H1 (cell line): ENCODE data around the gene DHX34. TPM values are rescaled to one million over a fixed set of nuclear protein-coding genes. Genes with fewer than 3 reads are reported as not detected.

ENCODE experiments used
- CTCF ChIA-PET: fragments of 300-600 bp; sonication (Branson Sonifier 250); formaldehyde crosslinking; loops from one replicate; lab custom pipeline; 2021; ENCODE audit not compliant: partially characterized antibody; lab: Charles Lee
- POLR2A ChIA-PET: fragments of 300-600 bp; sonication (Branson Sonifier 250); formaldehyde crosslinking; loops from one replicate; lab custom pipeline; 2021; ENCODE audit warnings: inconsistent platforms; ENCODE audit not compliant: partially characterized antibody; lab: Charles Lee
- DNase-seq, 2 experiments: peaks; one replicate each; pipeline versions ENCODE4 v3.0.0 to v3.0.0-alpha.2; 2010 to 2022; ENCODE audit warnings: low spot score in 2 of 2, low read depth in 1 of 2, mixed read lengths in 1 of 2
- FAIRE-seq: peaks from 2 replicates; lab custom pipeline; 2011; peaks lifted over from hg19 to GRCh38; lab: Jason Lieb, UNC
- H2AFZ ChIP-seq: 2 replicates; pipeline ENCODE4 v1.8.1; 2012; ENCODE audit warnings: low read length, inconsistent platforms
- H2AK5ac ChIP-seq: 2 replicates; pipeline ENCODE4 v1.6.1; 2013; ENCODE audit warnings: low read depth, low read length
- H2BK120ac ChIP-seq: replicated peaks from 2 replicates; pipeline ENCODE3; 2013; ENCODE audit warnings: low read depth, low read length, inconsistent platforms
- H2BK12ac ChIP-seq: 2 replicates; pipeline ENCODE4 v1.6.1; 2013; ENCODE audit warnings: low read depth, low read length
- H2BK15ac ChIP-seq: 2 replicates; pipeline ENCODE4 v1.6.1; 2013; ENCODE audit warnings: low read length
- H2BK20ac ChIP-seq: 2 replicates; pipeline ENCODE4 v1.6.1; 2013; ENCODE audit warnings: low read length
- H2BK5ac ChIP-seq: 2 replicates; pipeline ENCODE4 v1.6.1; 2013; ENCODE audit warnings: low read depth, low read length
- H3K14ac ChIP-seq: 2 replicates; pipeline ENCODE4 v1.6.1; 2013; ENCODE audit warnings: inconsistent platforms; ENCODE audit not compliant: insufficient read length
- H3K18ac ChIP-seq: 2 replicates; pipeline ENCODE4 v1.6.1; 2013; ENCODE audit warnings: low read length; ENCODE audit errors: extremely low read depth
- H3K23ac ChIP-seq: 2 replicates; pipeline ENCODE4 v1.6.1; 2013; ENCODE audit warnings: inconsistent platforms; ENCODE audit not compliant: insufficient read length
- H3K23me2 ChIP-seq: 2 replicates; pipeline ENCODE4 v1.6.1; 2013; ENCODE audit warnings: low read depth, low read length
- H3K27ac ChIP-seq: 2 replicates; pipeline ENCODE4 v1.6.1; 2011; ENCODE audit warnings: low read depth, low read length, inconsistent platforms
- H3K27me3 ChIP-seq, 4 experiments: replicated peaks in 1 of 4; 1 replicate in 1 of 4; 2 replicates in 3 of 4; pipeline versions ENCODE4 v1.6.1 to v1.8.1; 2011 to 2013; ENCODE audit warnings: low read length in 3 of 4, mild to moderate bottlenecking in 3 of 4, inconsistent platforms in 2 of 4, mixed read lengths in 2 of 4, moderate library complexity in 1 of 4; ENCODE audit not compliant: control insufficient read depth in 3 of 4, insufficient read depth in 3 of 4; ENCODE audit errors: extremely low read depth in 1 of 4
- H3K36me3 ChIP-seq, 4 experiments: 2 replicates each; pipeline versions ENCODE4 v1.6.1 to v1.8.1; 2011 to 2013; ENCODE audit warnings: mild to moderate bottlenecking in 4 of 4, low read length in 3 of 4, moderate library complexity in 2 of 4, control low read depth in 1 of 4, inconsistent platforms in 1 of 4; ENCODE audit not compliant: insufficient read depth in 4 of 4, control insufficient read depth in 2 of 4
- H3K4ac ChIP-seq: replicated peaks from 2 replicates; pipeline ENCODE3; 2013; ENCODE audit warnings: low read length, low read depth, mixed read lengths, inconsistent platforms; ENCODE audit not compliant: insufficient read length
- H3K4me1 ChIP-seq, 4 experiments: replicated peaks in 1 of 4; 1 replicate in 1 of 4; 2 replicates in 3 of 4; pipeline versions ENCODE4 v1.6.1 to v1.8.1; 2011 to 2013; ENCODE audit warnings: low read length in 3 of 4, inconsistent platforms in 2 of 4, mixed read lengths in 1 of 4; ENCODE audit not compliant: insufficient read depth in 4 of 4, control insufficient read depth in 3 of 4
- H3K4me2 ChIP-seq, 2 experiments: 2 replicates each; pipeline versions ENCODE4 v1.6.1 to v1.8.1; 2011 to 2013; ENCODE audit warnings: low read depth in 2 of 2, low read length in 2 of 2, control low read depth in 1 of 2, inconsistent platforms in 1 of 2, mild to moderate bottlenecking in 1 of 2; ENCODE audit not compliant: insufficient read depth in 1 of 2
- H3K4me3 ChIP-seq, 4 experiments: fragments of 200-600, 300-600 bp in 1 of 4; sonication (generic), shearing (Covaris generic), sonication (Bioruptor Twin) in 1 of 4; 2 replicates each; pipeline versions ENCODE4 v1.5.1 to v1.8.1; 2011 to 2016; ENCODE audit warnings: low read length in 4 of 4, low read depth in 3 of 4, control low read depth in 2 of 4, inconsistent platforms in 2 of 4, mild to moderate bottlenecking in 2 of 4, mixed read lengths in 1 of 4, moderate library complexity in 1 of 4; ENCODE audit not compliant: insufficient read depth in 2 of 4; ENCODE audit errors: extremely low read depth in 1 of 4
- H3K56ac ChIP-seq: replicated peaks from 2 replicates; pipeline ENCODE3; 2013; ENCODE audit warnings: low read depth, mild to moderate bottlenecking, mixed read lengths, low read length, inconsistent platforms; ENCODE audit not compliant: insufficient read length
- H3K79me1 ChIP-seq: 2 replicates; pipeline ENCODE4 v1.6.1; 2013; ENCODE audit warnings: low read depth, low read length, control low read depth
- H3K79me2 ChIP-seq, 2 experiments: 2 replicates each; pipeline versions ENCODE4 v1.6.1 to v1.8.1; 2012 to 2013; ENCODE audit warnings: low read length in 2 of 2, mild to moderate bottlenecking in 2 of 2, inconsistent platforms in 1 of 2; ENCODE audit not compliant: insufficient read depth in 2 of 2, control insufficient read depth in 1 of 2
- H3K9ac ChIP-seq, 4 experiments: replicated peaks in 1 of 4; 1 replicate in 1 of 4; 2 replicates in 3 of 4; pipeline versions ENCODE4 v1.6.1 to v1.8.1; 2011 to 2013; ENCODE audit warnings: low read depth in 3 of 4, low read length in 3 of 4, control low read depth in 2 of 4, mild to moderate bottlenecking in 2 of 4, moderate library complexity in 2 of 4, inconsistent platforms in 1 of 4; ENCODE audit errors: extremely low read depth in 1 of 4
- H3K9me3 ChIP-seq, 2 experiments: 2 replicates each; pipeline versions ENCODE4 v1.6.1 to v1.8.1; 2012 to 2013; ENCODE audit warnings: mild to moderate bottlenecking in 2 of 2, moderate library complexity in 2 of 2, control low read depth in 1 of 2, inconsistent platforms in 1 of 2, low read depth in 1 of 2, low read length in 1 of 2, mixed read lengths in 1 of 2; ENCODE audit not compliant: insufficient read depth in 2 of 2
- H4K20me1 ChIP-seq, 2 experiments: replicated peaks in 1 of 2; 2 replicates each; pipeline versions ENCODE3 to v1.8.1; 2011 to 2013; ENCODE audit warnings: inconsistent platforms in 2 of 2, low read length in 2 of 2, mild to moderate bottlenecking in 1 of 2; ENCODE audit not compliant: insufficient read depth in 2 of 2, control insufficient read depth in 1 of 2
- H4K5ac ChIP-seq: 2 replicates; pipeline ENCODE4 v1.6.1; 2013; ENCODE audit warnings: low read length, low read depth, mixed read lengths, inconsistent platforms; ENCODE audit not compliant: insufficient read length
- H4K8ac ChIP-seq: 2 replicates; pipeline ENCODE4 v1.8.0; 2013; ENCODE audit warnings: mild to moderate bottlenecking, moderate library complexity, low read length, inconsistent platforms; ENCODE audit not compliant: insufficient read depth; ENCODE audit errors: extremely low read depth
- H4K91ac ChIP-seq: replicated peaks from 2 replicates; pipeline ENCODE3; 2013; ENCODE audit warnings: low read length, mixed read lengths, inconsistent platforms; ENCODE audit not compliant: insufficient read length
- BACH1 ChIP-seq: IDR thresholded peaks from 2 replicates; pipeline ENCODE4 v1.6.1; 2012; ENCODE audit warnings: low read length, improper control_type of control experiment
- CREB1 ChIP-seq: IDR thresholded peaks from 2 replicates; pipeline ENCODE4 v1.6.1; 2012; ENCODE audit warnings: inconsistent platforms
- HDAC2 ChIP-seq, 2 experiments: fragments of 300-600 bp in 1 of 2; sonication (generic) in 1 of 2; IDR thresholded peaks; 2 replicates each; pipeline ENCODE4 v1.6.1; 2011 to 2012; ENCODE audit warnings: low read depth in 2 of 2, low read length in 2 of 2, mild to moderate bottlenecking in 2 of 2, moderate library complexity in 2 of 2, borderline replicate concordance in 1 of 2, inconsistent platforms in 1 of 2
- KDM4A ChIP-seq: IDR thresholded peaks from one replicate; pipeline ENCODE4 v1.7.1; 2012; ENCODE audit warnings: low read depth, mild to moderate bottlenecking, moderate library complexity, low read length, inconsistent platforms; ENCODE audit not compliant: severe bottlenecking
- NANOG ChIP-seq: IDR thresholded peaks from 2 replicates; pipeline ENCODE4 v1.6.1; 2011; ENCODE audit warnings: low read length, low read depth, mild to moderate bottlenecking, inconsistent platforms; ENCODE audit not compliant: insufficient read depth, poor library complexity, severe bottlenecking
- SAP30 ChIP-seq: fragments of 300-600 bp; sonication (generic); IDR thresholded peaks from 2 replicates; pipeline ENCODE4 v1.7.1; 2012; ENCODE audit warnings: low read length, moderate library complexity, mild to moderate bottlenecking, inconsistent platforms; ENCODE audit not compliant: insufficient read depth, insufficient replicate concordance
- SP1 ChIP-seq: IDR thresholded peaks from 2 replicates; pipeline ENCODE4 v1.6.1; 2011; ENCODE audit warnings: low read depth, low read length
- SP4 ChIP-seq: IDR thresholded peaks from 2 replicates; pipeline ENCODE4 v1.6.1; 2012; ENCODE audit warnings: low read length, inconsistent platforms
- ZNF274 ChIP-seq: IDR thresholded peaks from 2 replicates; pipeline ENCODE4 v1.7.0; 2012; ENCODE audit warnings: low read length, borderline replicate concordance; ENCODE audit errors: extremely low read depth
- WGBS, 2 experiments: shearing (Covaris generic) in 1 of 2; methylation state at CpG; one replicate each; pipeline versions ENCODE4 v1.1.6 to v1.1.7; 2013 to 2015; ENCODE audit warnings: low lambda C conversion rate in 2 of 2, mixed read lengths in 2 of 2, inconsistent platforms in 1 of 2, low coverage in 1 of 2, missing lambda C conversion rate in 1 of 2; ENCODE audit not compliant: insufficient replicate concordance in 2 of 2, insufficient coverage in 1 of 2, insufficient read length in 1 of 2; ENCODE audit errors: extremely low coverage in 1 of 2, missing lambda C conversion rate in 1 of 2; 5-methylcytosine and 5-hydroxymethylcytosine counted together
- polyA plus RNA-seq, 7 experiments: library from polyadenylated mRNA; depleted of rRNA in 3 of 7; stranded (reverse) in 5 of 7; unstranded in 2 of 7; fragments of >200 nt in 5 of 7; fragments of 200-250 nt in 2 of 7; gene quantifications; 1 replicate in 5 of 7; 2 replicates in 1 of 7; 4 replicates in 1 of 7; pipeline versions ENCODE4 v1.2.1 to v1.2.3, GENCODE V29; 2011 to 2013; ENCODE audit warnings: missing spikeins in 2 of 7, mixed read lengths in 2 of 7
- total RNA-seq: library from RNA; stranded (reverse); fragmentation: NEBNext Ultra II Directional; extraction: Animal tissue kit (Norgen Biotek cat#: 25700); gene quantifications from 2 replicates; pipeline ENCODE4 v1.2.1, GENCODE V29; 2021
- TF ChIP-seq, protein P1 (sequence below): IDR thresholded peaks from 2 replicates; pipeline ENCODE4 v1.6.1; 2012; ENCODE audit warnings: inconsistent platforms

Gene DHX34
- total and polyA plus RNA-seq, 2 of the 8 experiments (the other 6 are each of a cell fraction or from before 2014, with no cell fraction given): 17.5 to 24.3 TPM

DNA sequence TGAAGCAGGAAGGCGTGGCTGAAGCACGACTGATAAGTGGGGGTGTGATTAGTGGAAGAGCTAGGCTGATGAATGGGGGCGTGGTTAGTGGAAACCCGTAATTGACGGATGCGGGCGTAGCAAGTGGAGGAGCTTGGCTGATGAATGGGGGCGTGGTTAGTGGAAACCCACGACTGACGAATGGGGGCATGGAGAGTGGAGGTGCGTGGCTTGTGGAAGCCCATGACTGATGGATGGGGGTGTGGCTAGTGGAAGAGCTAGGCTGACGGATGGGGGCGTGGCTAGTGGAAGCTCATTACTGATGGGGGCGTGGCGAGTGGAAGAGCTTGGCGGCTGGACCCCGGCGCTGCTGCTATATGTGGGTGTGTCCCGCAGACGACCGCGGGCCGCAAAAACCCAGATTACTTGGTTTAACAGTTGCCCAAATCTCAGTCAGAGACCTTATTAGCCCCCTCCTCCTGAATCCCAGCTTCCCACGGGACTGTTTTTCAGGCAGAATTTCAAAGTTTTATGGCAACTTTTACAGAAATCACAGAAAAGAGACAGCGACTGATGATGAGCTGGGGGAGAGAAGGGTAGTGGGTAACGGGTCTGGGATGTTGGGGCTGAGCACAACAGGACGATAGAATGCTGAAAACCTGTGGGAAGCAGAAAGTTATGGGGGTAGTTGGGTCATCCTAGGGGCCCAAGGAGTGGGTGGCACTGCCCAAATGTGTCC is 79.2 kb downstream of the DHX34 start:
- no peak overlapping the region for H3K14ac ChIP-seq
- H3K4ac ChIP-seq: no peak overlapping the region
- CTCF ChIA-PET: interaction anchor here (0.6 to 24.5 kb wide), 29 partner anchors 8 to 630 kb away, joined by 3 to 436 read pairs (median 5); partner anchors contain the start of genes EHD2 and MEIS3
- H3K23ac ChIP-seq: no peak overlapping the region
- no peaks in the 10 kb centered on the region for H3K79me2 ChIP-seq
- H4K91ac ChIP-seq: no peak overlapping the region
- H2BK20ac ChIP-seq: no peak overlapping the region
- H3K27ac ChIP-seq: no peak overlapping the region
- H3K36me3 ChIP-seq: no peaks in the 10 kb centered on the region
- H2AFZ ChIP-seq: no peak overlapping the region
- H2AK5ac ChIP-seq: no peak overlapping the region
- DNase-seq (peak; percentile 96 to 100), FAIRE-seq (peak; percentile 100)
- H3K23me2 ChIP-seq: peaks cover 25% of the 10 kb centered on the region
- WGBS, 2 experiments: 1% methylated on average over 27 of the region's 27 CpGs; no CpG with 5 or more reads in 1 of the 2 experiments
- POLR2A ChIA-PET: interaction anchor here (0.7 to 2.3 kb wide), 16 partner anchors 9 to 279 kb away, joined by 3 to 12 read pairs (median 4); partner anchors contain the start of genes DHX34, KPTN and MEIS3
- peak overlapping the region; percentile 97 for H3K4me2 ChIP-seq
- no peaks in the 10 kb centered on the region for H3K79me1 ChIP-seq
- peaks cover 0 to 23% (median 12%) of the 10 kb centered on the region in 4 experiments; a peak in 5 of 7 replicates for H3K4me1 ChIP-seq
- no peak overlapping the region for H3K56ac ChIP-seq
- no peak overlapping the region for H3K9ac ChIP-seq
- no peak overlapping the region for H3K18ac ChIP-seq
- H3K9me3 ChIP-seq: no peaks in the 10 kb centered on the region
- no peak overlapping the region for H4K8ac ChIP-seq
- peaks cover 5 to 33% (median 29%) of the 10 kb centered on the region in 4 experiments for H3K27me3 ChIP-seq
- no peak overlapping the region for H2BK12ac ChIP-seq
- H4K5ac ChIP-seq: no peak overlapping the region
- H2BK15ac ChIP-seq: no peak overlapping the region
- H3K4me3 ChIP-seq: peak overlapping the region; percentile 31 to 61 (median 42); a peak in 7 of 8 replicates
- no peaks in the 10 kb centered on the region for H4K20me1 ChIP-seq
- H2BK5ac ChIP-seq: no peak overlapping the region; the same call in 1 of the 2 replicates
- H2BK120ac ChIP-seq: no peak overlapping the region
- peak; percentile 5 for TF ChIP-seq KDM4A
- peak; percentile 86 to 98; a peak in 2 of 4 replicates for TF ChIP-seq HDAC2 (IDR thresholded peaks at IDR 0.05; ENCODE audit: borderline replicate concordance in 1 of 2, low read depth in 2 of 2, low read length in 2 of 2)
- TF ChIP-seq SAP30: peak; percentile 17
- TF ChIP-seq SP1: peak; percentile 81
- TF ChIP-seq, protein P1, sequence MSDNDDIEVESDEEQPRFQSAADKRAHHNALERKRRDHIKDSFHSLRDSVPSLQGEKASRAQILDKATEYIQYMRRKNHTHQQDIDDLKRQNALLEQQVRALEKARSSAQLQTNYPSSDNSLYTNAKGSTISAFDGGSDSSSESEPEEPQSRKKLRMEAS: peak; percentile 33; the same call in 1 of the 2 replicates
- TF ChIP-seq BACH1: peak; percentile 94
- TF ChIP-seq NANOG: no peak
- no peak for TF ChIP-seq ZNF274
- TF ChIP-seq SP4: 0 out of 2 replicates have a peak, but pooled peaks have one; percentile 28
- peak; percentile 65 for TF ChIP-seq CREB1
